Measurements from ENCODE around the gene FKBP1A.
"Not testable (repeated sequence)": the region's sequence is repeated elsewhere in the genome, so short reads cannot be mapped to it uniquely, and the experiment has no call there.

Gene FKBP1A

DNA sequence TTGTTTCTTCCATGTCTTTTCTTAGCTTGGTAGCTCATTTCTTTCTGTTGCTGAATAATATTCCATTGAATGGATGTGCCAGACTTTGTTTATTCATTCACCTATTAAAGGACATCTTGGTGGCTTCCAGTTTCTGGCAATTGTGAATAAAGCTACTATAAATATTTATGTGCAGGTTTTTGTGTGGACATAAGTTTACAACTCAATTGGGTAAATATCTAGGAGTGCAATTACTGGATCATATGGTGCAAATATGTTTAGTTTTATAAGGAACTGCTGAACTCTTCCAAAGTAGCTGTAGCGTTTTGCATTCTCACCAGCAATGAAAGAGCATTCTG lies 47.1 kb downstream of the FKBP1A start:
- no peak overlapping the region for H3K4me3 ChIP-seq (ENCODE audit: low read depth, low read length)
- TF ChIP-seq, protein P1, sequence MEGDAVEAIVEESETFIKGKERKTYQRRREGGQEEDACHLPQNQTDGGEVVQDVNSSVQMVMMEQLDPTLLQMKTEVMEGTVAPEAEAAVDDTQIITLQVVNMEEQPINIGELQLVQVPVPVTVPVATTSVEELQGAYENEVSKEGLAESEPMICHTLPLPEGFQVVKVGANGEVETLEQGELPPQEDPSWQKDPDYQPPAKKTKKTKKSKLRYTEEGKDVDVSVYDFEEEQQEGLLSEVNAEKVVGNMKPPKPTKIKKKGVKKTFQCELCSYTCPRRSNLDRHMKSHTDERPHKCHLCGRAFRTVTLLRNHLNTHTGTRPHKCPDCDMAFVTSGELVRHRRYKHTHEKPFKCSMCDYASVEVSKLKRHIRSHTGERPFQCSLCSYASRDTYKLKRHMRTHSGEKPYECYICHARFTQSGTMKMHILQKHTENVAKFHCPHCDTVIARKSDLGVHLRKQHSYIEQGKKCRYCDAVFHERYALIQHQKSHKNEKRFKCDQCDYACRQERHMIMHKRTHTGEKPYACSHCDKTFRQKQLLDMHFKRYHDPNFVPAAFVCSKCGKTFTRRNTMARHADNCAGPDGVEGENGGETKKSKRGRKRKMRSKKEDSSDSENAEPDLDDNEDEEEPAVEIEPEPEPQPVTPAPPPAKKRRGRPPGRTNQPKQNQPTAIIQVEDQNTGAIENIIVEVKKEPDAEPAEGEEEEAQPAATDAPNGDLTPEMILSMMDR (IDR thresholded peaks at IDR 0.05; ENCODE audit: low read depth, low read length) = no peak

DNA sequence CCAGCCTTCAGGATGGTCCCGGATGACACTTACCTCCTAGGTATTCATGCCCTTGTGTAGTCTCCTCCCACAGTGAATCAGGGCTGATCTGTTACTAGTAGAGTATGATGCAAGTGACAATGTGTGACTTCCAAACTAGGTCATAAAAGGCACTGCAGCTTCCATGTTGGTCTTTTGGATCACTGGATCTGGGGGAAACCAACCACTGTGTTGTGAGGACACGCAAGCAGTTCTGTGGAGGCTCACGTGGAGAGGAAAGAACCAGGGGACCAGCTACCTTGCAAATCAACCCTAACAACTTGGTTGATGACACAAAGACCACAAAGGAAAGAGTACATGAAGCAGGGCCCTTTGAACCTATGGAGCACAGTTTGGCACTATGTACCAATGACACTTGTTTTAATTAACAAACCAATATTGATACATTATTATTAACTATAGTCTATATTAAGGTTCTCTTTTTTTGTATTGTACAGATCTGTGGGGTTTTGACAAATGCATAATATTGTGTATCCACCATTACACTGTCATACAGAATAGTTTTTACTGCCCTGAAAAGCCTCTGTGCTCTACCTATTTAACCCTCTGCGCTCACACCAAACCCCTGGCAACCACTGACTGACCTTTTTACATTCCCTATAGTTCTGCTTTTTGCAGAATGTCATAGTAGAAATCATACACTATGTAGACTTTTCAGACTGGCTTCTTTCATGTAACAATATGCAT lies 47.7 kb downstream of the FKBP1A start:
- H3K4me3 ChIP-seq (ENCODE audit: low read depth, low read length) = no peak overlapping the region
- TF ChIP-seq, protein P1 (IDR thresholded peaks at IDR 0.05; ENCODE audit: low read depth, low read length) = no peak

DNA sequence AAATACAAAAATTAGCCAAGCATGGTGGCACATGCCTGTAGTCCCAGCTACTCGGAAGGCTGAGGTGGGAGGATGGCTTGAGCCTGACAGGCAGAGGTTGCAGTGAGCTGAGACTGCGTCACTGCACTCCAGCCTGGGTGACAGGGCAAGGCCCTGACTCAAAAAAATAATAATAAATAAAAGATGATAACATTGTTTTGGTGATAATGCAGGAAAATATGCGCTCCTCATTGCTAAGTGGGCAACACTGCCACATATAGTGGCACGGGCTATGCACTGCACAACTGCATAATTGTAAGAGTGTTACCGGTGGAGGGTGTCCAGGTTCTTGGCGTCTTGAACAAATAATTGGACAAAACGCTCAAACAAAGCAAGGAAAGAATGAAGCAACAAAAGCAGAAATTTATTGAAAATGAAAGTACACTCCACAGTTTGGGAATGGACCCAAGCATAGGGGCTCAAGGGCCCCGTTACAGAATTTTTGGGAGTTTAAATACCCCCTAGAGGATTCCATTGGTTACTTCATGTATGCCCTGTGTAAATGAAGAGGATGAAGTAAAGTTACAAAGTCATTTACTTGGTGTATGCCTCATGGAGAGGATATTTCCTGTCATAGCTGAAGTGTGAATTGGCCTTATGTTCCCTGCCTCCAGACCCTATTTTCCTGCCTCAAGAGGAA lies 49.3 kb downstream of the FKBP1A start:
- H3K4me3 ChIP-seq (ENCODE audit: low read depth, low read length) = not testable (repeated sequence)

DNA sequence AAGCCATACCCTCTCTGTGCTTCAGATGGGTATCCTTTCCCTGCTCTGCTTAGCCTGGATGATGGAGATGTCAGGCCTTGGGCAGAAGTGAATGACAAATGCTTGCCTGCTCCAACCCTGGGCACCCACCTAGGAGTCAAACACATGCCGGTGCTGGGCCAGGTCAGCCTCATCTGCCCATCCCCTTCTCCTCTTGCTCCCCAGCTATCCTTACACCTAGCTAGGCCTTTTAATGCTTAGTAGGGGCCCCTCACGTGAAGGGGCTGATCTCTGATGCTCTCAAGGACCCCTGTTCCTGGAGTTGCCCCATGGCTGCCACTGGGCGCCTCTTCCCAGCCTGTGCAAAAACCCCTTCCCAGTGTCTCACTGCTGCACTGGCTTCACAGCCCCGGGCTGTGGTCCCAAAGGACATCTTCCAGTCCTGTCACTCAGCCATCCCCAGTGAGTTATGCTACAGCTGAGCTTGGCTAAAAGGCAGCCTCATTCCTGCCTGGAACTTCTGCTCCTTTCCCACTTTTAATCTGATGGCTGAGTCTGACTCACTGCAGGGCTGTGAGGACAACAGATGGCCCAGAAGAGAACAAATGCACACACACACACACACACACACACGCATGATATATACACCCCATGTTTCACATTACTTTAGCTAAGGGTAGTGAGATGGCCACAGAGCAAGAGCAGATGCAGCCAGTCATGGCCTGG lies 51.1 kb downstream of the FKBP1A start:
- TF ChIP-seq, protein P1 (IDR thresholded peaks at IDR 0.05; ENCODE audit: low read depth, low read length) = no peak
- no peak overlapping the region for H3K4me3 ChIP-seq (ENCODE audit: low read depth, low read length)

DNA sequence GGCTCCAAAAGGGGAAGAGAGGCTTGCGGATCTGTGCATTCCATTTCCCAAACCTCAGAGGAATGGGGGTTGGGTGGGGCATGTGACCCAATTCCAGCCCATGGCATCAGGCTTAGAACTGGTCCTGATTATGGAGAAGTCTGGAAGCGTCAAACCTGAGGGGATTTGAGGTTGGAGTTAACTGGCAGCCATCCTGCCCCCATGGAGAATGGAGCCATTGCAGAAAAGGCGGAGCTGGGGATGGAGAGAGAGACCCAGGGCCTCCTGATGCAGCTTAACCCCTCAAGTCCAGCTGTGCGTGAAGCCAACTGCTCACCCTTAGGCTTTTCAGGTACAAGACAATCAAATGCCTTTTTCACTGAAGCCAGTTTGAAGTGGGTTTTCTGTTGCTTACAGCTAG lies 54.1 kb downstream of the FKBP1A start:
- H3K4me3 ChIP-seq (ENCODE audit: low read depth, low read length) = no peak overlapping the region
- TF ChIP-seq, protein P1 (IDR thresholded peaks at IDR 0.05; ENCODE audit: low read depth, low read length) = no peak

DNA sequence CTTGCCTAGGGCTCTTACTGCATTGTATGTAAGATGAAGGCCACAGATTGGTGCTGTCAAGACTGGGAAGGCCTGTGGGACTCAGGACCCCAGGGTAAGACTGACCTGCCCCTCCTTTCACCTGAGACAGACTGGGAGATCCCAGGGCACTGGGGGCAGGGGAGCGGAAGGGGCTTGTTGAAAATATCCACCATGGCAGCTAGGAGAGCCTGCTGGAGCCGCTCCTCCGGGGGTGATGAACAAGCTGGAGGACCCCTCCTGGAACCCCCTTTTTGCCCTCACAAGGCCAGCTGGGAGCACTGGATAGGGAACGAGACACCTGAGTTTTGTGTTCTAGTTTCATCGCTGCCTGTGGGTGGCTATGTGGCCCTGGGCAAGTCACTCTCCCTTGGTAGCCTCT lies 54.8 kb downstream of the FKBP1A start:
- no peak overlapping the region for H3K4me3 ChIP-seq (ENCODE audit: low read depth, low read length)
- TF ChIP-seq, protein P1 (IDR thresholded peaks at IDR 0.05; ENCODE audit: low read depth, low read length) = no peak

DNA sequence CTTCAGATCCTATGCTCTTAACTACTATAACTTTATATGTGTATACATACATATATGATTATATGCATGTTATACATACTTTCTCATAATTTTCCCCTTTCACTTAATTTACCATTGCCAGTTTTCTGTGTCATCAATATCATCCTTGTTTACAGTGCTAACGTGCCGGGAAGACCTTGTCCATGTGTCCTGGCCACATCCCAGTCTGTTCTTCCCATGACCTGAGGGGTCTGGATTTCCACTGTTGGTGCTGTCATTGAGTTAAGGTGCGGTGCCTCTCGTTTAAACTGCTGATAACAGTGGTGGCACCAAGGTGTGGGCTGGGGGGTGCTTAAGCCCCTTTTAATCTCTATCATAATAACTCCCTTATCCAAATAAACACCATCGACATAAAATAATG lies 55.4 kb downstream of the FKBP1A start:
- H3K4me3 ChIP-seq (ENCODE audit: low read depth, low read length) = no peak overlapping the region
- TF ChIP-seq, protein P1 (IDR thresholded peaks at IDR 0.05; ENCODE audit: low read depth, low read length) = no peak
